ENCODE results near the gene ATP23. TPM values are rescaled to one million over a fixed set of nuclear protein-coding genes. Genes with fewer than 3 reads are reported as not detected.

The ATP23 gene
- polyA plus RNA-seq, 1 of the 3 experiments (the other 2 are of a cell fraction) = 6.4 TPM

GRCh38 chr12:57907281-57907680, 34.1 kb upstream of the ATP23 start:
- WGBS (ENCODE audit: low lambda C conversion rate) = 46% methylated on average over 3 of the region's 3 CpGs
- ChIA-PET CTCF (interaction anchor here (0.8 to 6.9 kb wide), 4 partner anchors 72 to 104 kb away, joined by 3 to 146 read pairs (median 4); no protein-coding TSS in a partner anchor), POLR2A (no interaction called here)
- no peak for DNase-seq
- TF ChIP-seq CHD2 (IDR thresholded peaks at IDR 0.05; ENCODE audit: low read length, partially characterized antibody) (no peak), TCF12 (IDR thresholded peaks at IDR 0.05) (no peak)
- TF ChIP-seq, protein P1, sequence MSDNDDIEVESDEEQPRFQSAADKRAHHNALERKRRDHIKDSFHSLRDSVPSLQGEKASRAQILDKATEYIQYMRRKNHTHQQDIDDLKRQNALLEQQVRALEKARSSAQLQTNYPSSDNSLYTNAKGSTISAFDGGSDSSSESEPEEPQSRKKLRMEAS (IDR thresholded peaks at IDR 0.05; ENCODE audit: low read depth) = no peak
- H3K9ac ChIP-seq = no peak overlapping the region
- no peaks in the 10 kb centered on the region for H3K79me2 ChIP-seq (ENCODE audit: insufficient read depth)
- H3F3A ChIP-seq (replicated peaks; ENCODE audit: insufficient read depth) = no peaks in the 10 kb centered on the region
- H3K9me3 ChIP-seq = no peaks in the 10 kb centered on the region
- H3K4me3 ChIP-seq (ENCODE audit: low read depth in 2 of 2, low read length in 1 of 2) = no peak overlapping the region
- H3K4me2 ChIP-seq = no peak overlapping the region
- peaks cover 0 to 3% of the 10 kb centered on the region in 2 experiments; a peak in 1 of 4 replicates for H3K4me1 ChIP-seq (ENCODE audit: control insufficient read depth in 1 of 2, insufficient read depth in 2 of 2, low read depth in 1 of 2, low read length in 1 of 2)
- H3K9me2 ChIP-seq = no peaks in the 10 kb centered on the region
- H3K36me3 ChIP-seq (replicated peaks in 1 of 2; ENCODE audit: control insufficient read depth in 1 of 2, insufficient read depth in 2 of 2, low read length in 1 of 2) = no peaks in the 10 kb centered on the region
- no peak overlapping the region for H3K27ac ChIP-seq (ENCODE audit: low read depth in 2 of 2, low read length in 1 of 2)
- H3K27me3 ChIP-seq (ENCODE audit: insufficient read depth) = no peaks in the 10 kb centered on the region; the same call in 1 of the 2 replicates
- no peak overlapping the region for H2AFZ ChIP-seq (ENCODE audit: low read depth)
- H4K20me1 ChIP-seq (ENCODE audit: insufficient read depth) = no peaks in the 10 kb centered on the region

DNA sequence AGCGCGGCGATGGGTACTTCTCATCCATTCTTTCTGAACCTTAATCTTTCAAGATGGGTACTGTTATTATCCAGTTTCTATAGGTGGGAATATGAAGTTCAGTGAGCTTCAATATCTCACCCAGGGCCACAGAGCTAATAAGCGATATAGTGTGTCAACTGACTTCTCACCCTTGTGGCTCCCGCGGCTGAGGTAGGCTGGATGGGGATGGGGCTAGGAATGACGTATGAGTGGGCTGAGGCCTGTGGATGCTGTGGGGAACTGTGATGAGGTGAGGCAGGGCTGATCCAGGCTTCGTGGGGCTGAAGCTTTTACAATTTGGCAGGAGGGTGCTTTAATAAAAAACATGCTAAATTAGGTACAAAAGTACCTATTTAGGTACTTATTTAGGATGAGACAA, 32.9 kb upstream of the ATP23 start:
- TF ChIP-seq RAD21 (IDR thresholded peaks at IDR 0.05; ENCODE audit: low read length) = no peak
- TF ChIP-seq CHD2 (IDR thresholded peaks at IDR 0.05; ENCODE audit: low read length, partially characterized antibody) = no peak
- TF ChIP-seq MEF2A (IDR thresholded peaks at IDR 0.05; ENCODE audit: borderline replicate concordance, low read depth) = no peak
- no peak for TF ChIP-seq EZH2phosphoT487 (IDR thresholded peaks at IDR 0.05; ENCODE audit: borderline replicate concordance, low read depth)
- TF ChIP-seq MXI1 (IDR thresholded peaks at IDR 0.05; ENCODE audit: low read depth, low read length) = no peak
- TF ChIP-seq USF2 (IDR thresholded peaks at IDR 0.05; ENCODE audit: borderline replicate concordance, low read depth, low read length) = no peak
- no peak for TF ChIP-seq EP300 (IDR thresholded peaks at IDR 0.05; ENCODE audit: borderline replicate concordance in 1 of 2, low read depth in 1 of 2, low read length in 1 of 2)
- TF ChIP-seq JUND (IDR thresholded peaks at IDR 0.05) = no peak
- TF ChIP-seq RCOR1 (IDR thresholded peaks at IDR 0.05; ENCODE audit: low read length) = no peak
- TF ChIP-seq FOXJ3 (CRISPR knock-in tag; IDR thresholded peaks at IDR 0.05) = no peak
- TF ChIP-seq, protein P2, sequence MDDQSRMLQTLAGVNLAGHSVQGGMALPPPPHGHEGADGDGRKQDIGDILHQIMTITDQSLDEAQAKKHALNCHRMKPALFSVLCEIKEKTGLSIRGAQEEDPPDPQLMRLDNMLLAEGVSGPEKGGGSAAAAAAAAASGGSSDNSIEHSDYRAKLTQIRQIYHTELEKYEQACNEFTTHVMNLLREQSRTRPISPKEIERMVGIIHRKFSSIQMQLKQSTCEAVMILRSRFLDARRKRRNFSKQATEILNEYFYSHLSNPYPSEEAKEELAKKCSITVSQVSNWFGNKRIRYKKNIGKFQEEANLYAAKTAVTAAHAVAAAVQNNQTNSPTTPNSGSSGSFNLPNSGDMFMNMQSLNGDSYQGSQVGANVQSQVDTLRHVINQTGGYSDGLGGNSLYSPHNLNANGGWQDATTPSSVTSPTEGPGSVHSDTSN (IDR thresholded peaks at IDR 0.05) = no peak
- no peak for TF ChIP-seq TAF1 (IDR thresholded peaks at IDR 0.05; ENCODE audit: borderline replicate concordance, low read depth, low read length)
- ChIA-PET POLR2A (no interaction called here), CTCF (interaction anchor here (1.4 to 1.6 kb wide), 3 partner anchors 77 to 129 kb away, joined by 3 to 4 read pairs (median 4); partner anchors contain the start of gene AVIL)

More for the DNA sequence above, 32.9 kb upstream of the ATP23 start:
- H3F3A ChIP-seq (replicated peaks; ENCODE audit: insufficient read depth) = no peaks in the 10 kb centered on the region
- no peak overlapping the region for H2AFZ ChIP-seq (ENCODE audit: low read depth)
- no peaks in the 10 kb centered on the region for H3K9me3 ChIP-seq
- no peak overlapping the region for H3K9ac ChIP-seq
- DNase-seq = no peak
- no peaks in the 10 kb centered on the region for H4K20me1 ChIP-seq (ENCODE audit: insufficient read depth)
- H3K79me2 ChIP-seq (ENCODE audit: insufficient read depth) = no peaks in the 10 kb centered on the region
- no peaks in the 10 kb centered on the region; the same call in 1 of the 2 replicates for H3K27me3 ChIP-seq (ENCODE audit: insufficient read depth)
- no peak overlapping the region for H3K27ac ChIP-seq (ENCODE audit: low read depth in 2 of 2, low read length in 1 of 2)
- peaks cover 0 to 3% of the 10 kb centered on the region in 2 experiments; a peak in 1 of 4 replicates for H3K4me1 ChIP-seq (ENCODE audit: control insufficient read depth in 1 of 2, insufficient read depth in 2 of 2, low read depth in 1 of 2, low read length in 1 of 2)
- H3K4me2 ChIP-seq = no peak overlapping the region
- no peaks in the 10 kb centered on the region for H3K9me2 ChIP-seq
- no peaks in the 10 kb centered on the region for H3K36me3 ChIP-seq (replicated peaks in 1 of 2; ENCODE audit: control insufficient read depth in 1 of 2, insufficient read depth in 2 of 2, low read length in 1 of 2)
- H3K4me3 ChIP-seq (ENCODE audit: low read depth in 2 of 2, low read length in 1 of 2) = no peak overlapping the region
- WGBS (ENCODE audit: low lambda C conversion rate) = 76% methylated on average over 8 of the region's 8 CpGs
